B cell (primary cell): Measurements from ENCODE around the gene ARF5. TPM values are rescaled to one million over a fixed set of nuclear protein-coding genes. Genes with fewer than 3 reads are reported as not detected.

Experiments
- ATAC-seq: fragments of 200-7000 bp; cut with Tn5 transposase; one replicate; pipeline ENCODE4 v1.10.0; 2021; ENCODE audit warnings: low read depth, mild to moderate bottlenecking, moderate number of reproducible peaks, moderate library complexity
- CTCF ChIA-PET: fragments of 350-600 bp; sonication (Branson Sonifier 250); formaldehyde crosslinking; loops from one replicate; lab custom pipeline; 2021; ENCODE audit warnings: antibody characterized with exemption, inconsistent platforms; lab: Charles Lee
- POLR2A ChIA-PET: fragments of 350-600 bp; sonication (Branson Sonifier 250); formaldehyde crosslinking; loops from one replicate; lab custom pipeline; 2021; ENCODE audit warnings: antibody characterized with exemption; lab: Charles Lee
- DNase-seq: peaks from one replicate; pipeline ENCODE4 v3.0.0; 2013
- H2AFZ ChIP-seq: 2 replicates; pipeline ENCODE4 v1.6.1; 2012; ENCODE audit warnings: mild to moderate bottlenecking, low read depth, low read length; ENCODE audit not compliant: insufficient read depth, poor library complexity, severe bottlenecking
- H3K27ac ChIP-seq, 2 donors: 1 replicate in 1 of 2; 2 replicates in 1 of 2; pipeline ENCODE4 v1.5.1; 2012 to 2013; ENCODE audit warnings: low read length in 2 of 2, mild to moderate bottlenecking in 2 of 2, moderate library complexity in 1 of 2
- H3K27me3 ChIP-seq, 4 experiments: fragments of 200-600 bp in 1 of 4; sonication (generic) in 1 of 4; replicated peaks in 1 of 4; 1 replicate in 2 of 4; 2 replicates in 2 of 4; pipeline versions ENCODE4 v1.6.1 to v1.7.0; 2013 to 2016; ENCODE audit warnings: low read length in 3 of 4, mild to moderate bottlenecking in 2 of 4, mixed read lengths in 1 of 4, moderate library complexity in 1 of 4; ENCODE audit not compliant: insufficient read depth in 4 of 4, control insufficient read depth in 3 of 4; ENCODE audit errors: control extremely low read depth in 1 of 4
- H3K36me3 ChIP-seq, 2 experiments: replicated peaks in 1 of 2; 1 replicate in 1 of 2; 2 replicates in 1 of 2; pipeline versions ENCODE4 v1.6.1 to v1.7.1; 2013; ENCODE audit warnings: low read length in 1 of 2; ENCODE audit not compliant: insufficient read depth in 2 of 2, control insufficient read depth in 1 of 2; ENCODE audit errors: control extremely low read depth in 1 of 2, extremely low read depth in 1 of 2
- H3K4me1 ChIP-seq, 2 donors: fragments of 200-600 bp in 1 of 2; sonication (generic) in 1 of 2; 1 replicate in 1 of 2; 2 replicates in 1 of 2; pipeline versions ENCODE4 v1.5.1 to v1.6.1; 2013 to 2017; ENCODE audit warnings: low read length in 2 of 2; ENCODE audit not compliant: control insufficient read depth in 2 of 2, insufficient read depth in 2 of 2
- H3K4me2 ChIP-seq: replicated peaks from 2 replicates; pipeline ENCODE3; 2012; ENCODE audit warnings: mild to moderate bottlenecking, low read depth, low read length; ENCODE audit not compliant: poor library complexity, severe bottlenecking
- H3K4me3 ChIP-seq, 5 experiments: fragments of 200-600 bp in 1 of 5; sonication (generic) in 1 of 5; 1 replicate in 3 of 5; 2 replicates in 2 of 5; pipeline versions ENCODE4 v1.5.1 to v1.7.0; 2011 to 2016; ENCODE audit warnings: low read length in 4 of 5, mild to moderate bottlenecking in 4 of 5, low read depth in 2 of 5, control low read depth in 1 of 5, moderate library complexity in 1 of 5; ENCODE audit not compliant: insufficient read depth in 1 of 5; ENCODE audit errors: control extremely low read depth in 1 of 5, extremely low read depth in 1 of 5
- H3K79me2 ChIP-seq: fragments of 200-600 bp; sonication (generic); one replicate; pipeline ENCODE4 v1.6.0; 2016; ENCODE audit warnings: low read length; ENCODE audit not compliant: control insufficient read depth, insufficient read depth
- H3K9ac ChIP-seq: fragments of 200-600 bp; sonication (generic); 2 replicates; pipeline ENCODE4 v1.6.1; 2017; ENCODE audit warnings: mild to moderate bottlenecking, low read length, moderate library complexity
- H3K9me3 ChIP-seq, 3 donors: one replicate each; pipeline versions ENCODE4 v1.6.1 to v1.7.1; 2013; ENCODE audit warnings: low read length in 2 of 3; ENCODE audit not compliant: control insufficient read depth in 2 of 3, insufficient read depth in 1 of 3; ENCODE audit errors: control extremely low read depth in 1 of 3
- H4K20me1 ChIP-seq: 2 replicates; pipeline ENCODE4 v1.6.0; 2012; ENCODE audit warnings: mild to moderate bottlenecking, low read length; ENCODE audit not compliant: insufficient read depth, control insufficient read depth, poor library complexity, severe bottlenecking
- H3K27ac Mint-ChIP-seq: one replicate; pipeline ENCODE4 v1.8.0; 2021; ENCODE audit warnings: mixed read lengths
- H3K27me3 Mint-ChIP-seq: one replicate; pipeline ENCODE4 v1.8.0; 2021; ENCODE audit warnings: mixed read lengths
- H3K4me1 Mint-ChIP-seq: one replicate; pipeline ENCODE4 v1.8.0; 2021; ENCODE audit warnings: mixed read lengths
- H3K4me3 Mint-ChIP-seq: one replicate; pipeline ENCODE4 v1.8.0; 2021; ENCODE audit warnings: mixed read lengths
- H3K9me3 Mint-ChIP-seq: one replicate; pipeline ENCODE4 v1.8.0; 2022; ENCODE audit warnings: mixed read lengths; ENCODE audit not compliant: insufficient read depth
- CTCF ChIP-seq: fragments of 200-600 bp; IDR thresholded peaks from one replicate; pipeline ENCODE4 v1.8.0; 2022; ENCODE audit warnings: antibody characterized with exemption, mild to moderate bottlenecking
- EZH2 ChIP-seq: IDR thresholded peaks from 2 replicates; pipeline ENCODE4 v1.6.1; 2012; ENCODE audit warnings: borderline replicate concordance, low read depth, mild to moderate bottlenecking, moderate library complexity, low read length; ENCODE audit not compliant: insufficient read depth, poor library complexity, severe bottlenecking
- WGBS: methylation state at CpG from one replicate; pipeline ENCODE4 v1.1.5; 2013; ENCODE audit warnings: missing lambda C conversion rate; ENCODE audit not compliant: insufficient coverage; 5-methylcytosine and 5-hydroxymethylcytosine counted together
- intact Hi-C: fragments of 100-400 bp; cut with micrococcal nuclease; formaldehyde crosslinking; loops from one replicate; pipeline ENCODE4 v1.10.0; 2022
- polyA plus RNA-seq: library from polyadenylated mRNA; depleted of rRNA; stranded (reverse); fragments of >200 nt; gene quantifications from 2 replicates; pipeline ENCODE4 v1.2.3, GENCODE V29; 2012
- total RNA-seq, 2 donors: library from RNA; stranded (reverse); fragments of 120-200 nt in 1 of 2; gene quantifications; 1 replicate in 1 of 2; 2 replicates in 1 of 2; pipeline versions ENCODE4 v1.2.3 to v1.2.4, GENCODE V29; 2013 to 2022

Gene ARF5
- total and polyA plus RNA-seq, 2 donors (not counting 1 experiment from before 2014, with no cell fraction given): 77.1 to 234 TPM

DNA sequence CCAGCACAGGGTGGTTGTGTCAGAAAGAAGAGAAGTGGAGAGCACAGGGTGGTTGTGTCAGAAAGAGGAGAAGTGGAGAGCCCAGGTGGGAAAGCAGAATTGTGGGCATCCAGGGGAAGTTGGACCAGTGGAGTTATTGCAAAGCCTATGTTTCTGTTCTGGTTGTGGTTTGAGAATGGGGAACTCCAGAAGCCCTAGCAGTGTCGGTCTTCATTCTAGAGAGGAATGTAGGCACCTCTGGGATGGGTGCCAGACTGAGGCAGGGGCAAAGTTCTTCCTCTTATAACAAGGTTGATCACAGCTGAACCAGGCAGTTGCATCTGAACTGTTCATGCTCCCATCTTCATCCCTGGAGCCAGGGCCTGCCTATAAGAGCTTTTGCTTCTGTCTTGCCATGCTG, 6.3 kb downstream of the ARF5 start:
- no peak for ATAC-seq
- no peak overlapping the region for H3K4me2 ChIP-seq
- no peak overlapping the region for H3K27ac ChIP-seq
- no peak for DNase-seq
- H3K4me1 Mint-ChIP-seq: peaks cover 6% of the 10 kb centered on the region
- 20% methylated on average over 1 of the region's 1 CpG for WGBS
- peaks cover 2 to 3% of the 10 kb centered on the region in 2 donors for H3K4me1 ChIP-seq
- no peak for TF ChIP-seq EZH2
- TF ChIP-seq CTCF: no peak
- ChIA-PET CTCF (no interaction called here), POLR2A (no interaction called here)
- intact Hi-C loops: no loop called here
- H2AFZ ChIP-seq: no peak overlapping the region
- H3K27me3 Mint-ChIP-seq: peaks cover 6% of the 10 kb centered on the region
- no peaks in the 10 kb centered on the region for H3K9me3 Mint-ChIP-seq
- H4K20me1 ChIP-seq: no peaks in the 10 kb centered on the region
- H3K36me3 ChIP-seq: peaks cover 0 to 15% of the 10 kb centered on the region in 2 experiments
- H3K27ac Mint-ChIP-seq: no peak overlapping the region
- H3K9ac ChIP-seq: no peak overlapping the region
- H3K9me3 ChIP-seq: no peaks in the 10 kb centered on the region
- H3K4me3 Mint-ChIP-seq: no peak overlapping the region
- H3K79me2 ChIP-seq: peaks cover 2% of the 10 kb centered on the region
- H3K4me3 ChIP-seq: no peak overlapping the region
- no peaks in the 10 kb centered on the region for H3K27me3 ChIP-seq

GRCh38 chr7:127595737-127596136, 7.5 kb downstream of the ARF5 start:
- no peak overlapping the region for H3K27ac ChIP-seq
- CTCF ChIA-PET: no interaction called here
- intact Hi-C loops: no loop called here

More at GRCh38 chr7:127595737-127596136, 7.5 kb downstream of the ARF5 start:
- H3K4me3 Mint-ChIP-seq: no peak overlapping the region
- Histone ChIP-seq H3K9ac (no peak overlapping the region), H3K4me3 (no peak overlapping the region), H4K20me1 (no peaks in the 10 kb centered on the region), H3K27me3 (no peaks in the 10 kb centered on the region), H2AFZ (no peak overlapping the region), H3K4me1 (no peaks in the 10 kb centered on the region), H3K36me3 (peaks cover 0 to 11% of the 10 kb centered on the region in 2 experiments), H3K4me2 (no peak overlapping the region), H3K9me3 (no peaks in the 10 kb centered on the region), H3K79me2 (no peaks in the 10 kb centered on the region)
- H3K4me1 Mint-ChIP-seq: no peaks in the 10 kb centered on the region
- no peaks in the 10 kb centered on the region for H3K9me3 Mint-ChIP-seq
- POLR2A ChIA-PET: no interaction called here
- TF ChIP-seq EZH2 (no peak), CTCF (no peak)
- peaks cover 6% of the 10 kb centered on the region for H3K27me3 Mint-ChIP-seq
- no peak for ATAC-seq
- no peak for DNase-seq
- WGBS: 97% methylated on average over 3 of the region's 5 CpGs
- H3K27ac Mint-ChIP-seq: no peak overlapping the region
